IPS DF 4.7 (cell line): ENCODE results near the gene CTDSP2.
"Not testable (repeated sequence)": the region's sequence is repeated elsewhere in the genome, so short reads cannot be mapped to it uniquely, and the experiment has no call there.

ENCODE experiments used
- DNase-seq: peaks from one replicate; pipeline ENCODE4 v3.0.0-alpha.2; 2013; ENCODE audit warnings: low spot score; ENCODE audit errors: extremely low read depth

CTDSP2 gene

GRCh38 chr12:57853864-57854556, 7.5 kb upstream of the CTDSP2 start:
- DNase-seq, result no peak

DNA sequence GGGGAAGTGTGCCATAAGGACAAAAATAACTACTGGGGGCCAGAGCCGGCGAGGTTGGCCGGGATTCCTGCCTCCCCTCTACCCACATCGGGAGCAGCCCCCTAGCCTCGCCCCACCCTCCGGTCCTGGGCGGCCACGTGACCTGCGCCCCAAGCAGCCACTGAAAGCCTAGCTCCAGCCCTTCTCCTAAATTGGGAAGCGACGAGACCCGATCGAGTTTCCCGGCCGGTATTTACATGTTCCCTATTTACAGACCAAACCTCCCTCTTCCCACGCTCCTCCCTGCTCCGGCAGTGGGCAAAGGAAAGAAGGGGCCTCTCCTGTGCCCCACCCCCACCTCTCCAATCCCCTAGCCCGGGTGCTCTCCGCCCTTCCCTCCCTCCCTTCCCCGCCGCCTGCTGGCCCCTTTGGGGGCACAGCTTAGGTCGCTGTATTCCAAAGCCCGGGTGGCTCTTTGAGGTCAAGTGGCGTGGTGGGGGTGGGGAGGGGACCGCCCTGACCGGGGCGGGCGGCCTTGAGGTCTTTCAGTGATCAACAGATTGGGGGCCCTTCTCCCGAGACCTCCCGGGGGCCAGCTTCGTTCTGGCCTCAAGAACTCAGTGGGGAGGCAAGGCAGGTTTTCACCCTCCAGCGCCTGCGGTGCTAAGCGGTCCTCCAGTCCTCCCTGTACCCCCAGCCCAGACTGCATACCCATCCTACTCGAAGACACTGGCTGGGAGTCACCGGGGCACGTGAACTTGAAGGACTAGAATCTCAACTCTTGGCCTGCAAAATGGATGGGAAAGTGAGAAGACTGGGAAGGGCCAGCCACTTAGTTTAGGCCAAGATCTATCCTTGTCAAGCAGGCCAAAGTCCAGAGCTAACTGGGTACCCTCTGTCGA, 6.3 kb upstream of the CTDSP2 start:
- DNase-seq, result no peak

DNA sequence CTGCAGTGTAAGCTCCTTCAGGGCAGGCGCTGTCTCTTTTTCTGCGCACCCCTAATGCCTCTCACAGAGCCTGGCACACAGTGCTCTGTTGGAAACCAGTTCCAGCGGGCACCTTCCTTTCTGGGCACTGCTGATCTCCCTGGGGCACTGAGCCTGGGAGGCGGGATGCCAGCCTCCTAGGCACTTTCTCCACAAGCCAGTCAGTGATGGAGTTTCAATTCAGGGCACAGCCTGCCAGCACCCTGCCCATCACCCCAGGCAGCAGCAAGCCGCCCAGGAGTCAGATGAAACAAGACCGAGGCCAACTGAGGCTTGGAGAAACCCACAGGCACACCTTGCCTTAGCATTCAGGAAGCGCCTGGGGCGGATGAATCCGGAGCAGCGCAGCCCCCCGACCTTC, 5.7 kb upstream of the CTDSP2 start:
- DNase-seq, result no peak

GRCh38 chr12:57851552-57851951, 5.0 kb upstream of the CTDSP2 start:
- DNase-seq, result no peak

GRCh38 chr12:57850854-57851430, 4.4 kb upstream of the CTDSP2 start:
- no peak for DNase-seq

DNA sequence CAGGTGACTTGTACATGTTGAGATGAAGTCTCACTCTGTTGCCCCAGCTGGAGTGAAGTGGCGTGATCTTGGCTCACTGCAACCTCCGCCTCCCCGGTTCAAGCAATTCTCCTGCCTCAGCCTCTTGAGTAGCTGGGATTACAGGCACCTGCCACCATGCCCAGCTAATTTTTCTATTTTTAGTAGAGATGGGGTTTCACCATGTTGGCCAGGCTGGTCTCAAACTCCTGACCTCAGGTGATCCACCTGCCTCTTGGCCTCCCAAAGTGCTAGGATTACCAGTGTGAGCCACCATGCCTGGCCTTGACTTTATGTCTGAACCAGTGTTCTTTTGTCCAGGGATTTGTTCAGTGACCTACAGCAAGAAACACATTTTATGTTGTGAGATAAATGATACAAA, 2.9 kb upstream of the CTDSP2 start:
- DNase-seq, result not testable (repeated sequence)

DNA sequence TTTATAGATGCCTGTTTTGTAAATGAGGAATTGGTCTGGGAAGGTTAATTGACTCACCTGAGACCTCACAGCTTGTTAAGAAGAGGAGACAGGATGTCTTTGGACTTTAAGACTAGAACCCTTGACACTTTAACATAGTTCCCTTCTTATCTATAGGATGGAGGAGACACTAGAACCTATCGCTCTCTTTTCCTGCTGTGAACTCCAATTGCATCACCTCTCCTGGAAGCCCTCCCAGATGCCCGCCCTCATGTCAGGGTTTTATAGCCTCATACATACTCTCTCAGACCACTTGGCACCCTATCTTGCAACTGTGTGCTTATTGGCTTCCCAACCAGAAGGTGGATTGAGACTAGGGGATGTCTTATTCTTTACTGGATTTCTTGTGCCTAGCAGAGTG, 2.5 kb upstream of the CTDSP2 start:
- no peak for DNase-seq

- no peak for DNase-seq
Observed at GRCh38 chr12:57848208-57848607, 1.7 kb upstream of the CTDSP2 start.

GRCh38 chr12:57846285-57846576, 298 bp downstream of the CTDSP2 start:
- DNase-seq, result no peak

- no peak for DNase-seq
Observed at GRCh38 chr12:57845478-57846284, 848 bp downstream of the CTDSP2 start.

DNA sequence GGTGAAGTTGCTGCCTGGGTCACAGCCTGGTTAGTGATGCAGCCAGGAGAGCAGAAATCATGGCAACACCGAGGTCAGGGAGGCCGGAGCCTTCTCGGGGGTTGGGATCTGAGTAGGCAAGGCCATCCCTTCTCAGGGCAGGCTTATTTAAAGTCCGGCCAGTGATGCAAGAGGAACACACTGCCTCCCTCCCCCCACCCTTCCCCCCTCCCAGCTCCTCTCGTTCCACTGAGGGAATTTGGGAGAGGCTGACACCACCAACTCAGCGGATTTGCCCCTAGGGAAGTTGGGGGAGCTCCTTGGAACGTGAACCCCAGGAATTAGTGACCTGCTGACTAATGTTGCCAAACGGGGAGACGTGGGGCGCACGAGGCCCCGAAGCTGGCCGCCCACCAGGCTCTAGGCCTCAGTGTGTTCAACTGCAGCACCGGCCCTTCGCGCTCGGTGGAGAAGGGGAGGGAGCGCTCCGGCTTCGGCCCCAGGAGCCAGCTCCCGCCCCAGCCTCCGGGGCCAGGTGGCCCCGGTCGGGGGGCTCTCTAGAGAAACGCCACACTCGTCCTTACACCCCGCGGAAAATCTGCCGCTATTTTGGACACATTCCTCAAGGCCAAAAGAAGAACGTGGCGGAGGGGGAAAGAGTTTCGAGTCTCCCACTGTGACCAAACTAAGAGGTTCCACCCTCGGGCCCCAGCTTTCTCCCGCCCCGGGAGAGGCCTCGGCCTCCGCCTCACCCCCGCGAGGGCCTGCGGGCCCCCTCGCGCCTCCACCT, 1.6 kb downstream of the CTDSP2 start:
- DNase-seq, result no peak

DNA sequence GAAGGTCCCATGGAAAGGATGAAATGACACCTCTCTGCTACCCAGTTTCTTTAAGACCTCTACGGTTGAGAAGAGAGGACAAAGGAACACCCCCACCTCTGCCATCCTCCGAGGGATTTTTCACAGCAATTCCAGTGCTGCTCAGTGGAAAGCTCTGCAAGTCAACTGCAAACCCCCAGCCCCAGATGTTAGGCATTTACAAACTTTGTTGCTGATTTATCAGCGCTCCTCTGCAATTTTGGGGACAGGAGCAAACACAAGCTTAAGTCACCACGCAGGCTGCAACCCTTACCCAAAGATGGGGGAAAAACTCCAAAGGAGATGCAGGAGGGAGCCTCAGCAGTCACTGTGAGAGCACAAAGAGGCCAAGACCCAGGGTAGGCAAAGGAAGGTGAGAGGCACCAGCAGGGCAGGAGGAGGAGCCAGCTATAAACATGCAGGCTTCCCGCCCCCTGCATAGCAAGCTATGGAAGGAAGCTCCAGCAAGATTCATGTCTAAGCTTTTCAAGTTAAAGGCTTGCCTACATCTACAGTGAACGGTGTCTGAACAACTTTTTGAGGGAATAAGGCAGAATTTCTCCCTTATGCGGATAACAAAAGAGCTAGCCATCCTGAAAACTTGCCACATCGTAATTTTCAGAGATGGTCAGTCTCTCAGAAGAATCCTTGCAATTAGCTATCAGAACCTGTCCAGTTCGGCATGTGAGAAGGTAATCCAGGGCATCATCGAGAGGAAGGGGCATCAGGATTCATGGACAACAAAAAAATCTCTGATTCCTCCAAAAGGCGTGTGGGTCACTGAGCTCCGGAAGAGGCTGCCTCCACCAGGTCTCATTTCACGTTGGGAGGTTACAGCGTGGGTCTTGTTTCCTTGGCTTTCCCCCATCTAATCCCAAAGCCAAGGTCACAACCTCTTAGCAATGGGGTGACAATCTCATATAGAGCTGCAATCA, 3.9 kb downstream of the CTDSP2 start:
- no peak for DNase-seq

- DNase-seq, result no peak
Observed at GRCh38 chr12:57841445-57841844, 5.1 kb downstream of the CTDSP2 start.

DNA sequence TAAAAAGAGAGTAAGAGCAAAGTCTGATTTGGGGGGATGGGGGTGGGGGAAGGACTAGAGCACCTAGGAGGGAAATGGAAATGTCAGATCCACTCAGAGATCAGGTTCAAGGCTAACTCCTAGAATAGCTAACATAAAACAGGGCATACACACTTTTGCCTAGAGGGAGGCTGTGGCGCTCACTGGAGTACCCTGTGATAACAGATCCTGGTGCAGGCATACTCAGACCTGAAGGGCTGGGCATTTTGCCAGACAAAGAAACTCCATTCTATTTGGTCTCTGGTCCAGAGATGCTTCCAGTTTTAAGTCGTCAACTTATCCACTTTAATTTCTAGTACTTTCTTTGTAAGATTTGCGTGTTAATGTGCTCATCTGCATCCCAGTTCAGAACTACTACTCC, 5.8 kb downstream of the CTDSP2 start:
- DNase-seq, result no peak

- no peak for DNase-seq
Observed at GRCh38 chr12:57839996-57840395, 6.5 kb downstream of the CTDSP2 start.

- no peak for DNase-seq
Observed at GRCh38 chr12:57838594-57839302, 7.8 kb downstream of the CTDSP2 start.

- DNase-seq, result no peak
Observed at GRCh38 chr12:57837864-57838562, 8.5 kb downstream of the CTDSP2 start.
